ENCODE measurements around the gene PACSIN1. TPM values are rescaled to one million over a fixed set of nuclear protein-coding genes. Genes with fewer than 3 reads are reported as not detected.

Gene PACSIN1
- total and polyA plus RNA-seq, 4 donors, result 0.03 to 0.17 (median 0.15) TPM

GRCh38 chr6:34447386-34447785 lies 18.5 kb upstream of the PACSIN1 start:
- DNase-seq (ENCODE audit: low spot score), result no peak
- H3K27me3 ChIP-seq (ENCODE audit: control insufficient read depth in 4 of 4, insufficient read depth in 4 of 4, low read length in 3 of 4), result no peaks in the 10 kb centered on the region
- TF ChIP-seq TAF1 (conservative IDR thresholded peaks at IDR 0.05) (no peak), NR2F2 (IDR thresholded peaks at IDR 0.05) (no peak)
- WGBS, result 83% methylated on average over 7 of the region's 7 CpGs
- H3K4me3 ChIP-seq (ENCODE audit: low read depth in 1 of 3, low read length in 3 of 3), result no peak overlapping the region
- no peak overlapping the region for H3K9ac ChIP-seq (ENCODE audit: low read depth in 1 of 2, low read length in 2 of 2)
- H3K9me3 ChIP-seq (ENCODE audit: control insufficient read depth in 4 of 4, low read length in 3 of 4), result peaks cover 0 to 3% (median 0%) of the 10 kb centered on the region in 4 donors
- H3K27ac ChIP-seq (ENCODE audit: low read depth in 1 of 2, low read length in 2 of 2), result no peak overlapping the region
- H3K36me3 ChIP-seq (ENCODE audit: control insufficient read depth in 4 of 4, insufficient read depth in 3 of 4, low read depth in 1 of 4, low read length in 3 of 4), result no peaks in the 10 kb centered on the region
- H3K4me1 ChIP-seq (ENCODE audit: control insufficient read depth in 4 of 4, insufficient read depth in 4 of 4, low read length in 3 of 4), result no peaks in the 10 kb centered on the region

- 69% methylated on average over 5 of the region's 5 CpGs for WGBS
- Histone ChIP-seq H3K9ac (ENCODE audit: low read depth in 1 of 2, low read length in 2 of 2) (no peak overlapping the region), H3K36me3 (ENCODE audit: control insufficient read depth in 4 of 4, insufficient read depth in 3 of 4, low read depth in 1 of 4, low read length in 3 of 4) (no peaks in the 10 kb centered on the region), H3K4me1 (ENCODE audit: control insufficient read depth in 4 of 4, insufficient read depth in 4 of 4, low read length in 3 of 4) (no peaks in the 10 kb centered on the region), H3K27ac (ENCODE audit: low read depth in 1 of 2, low read length in 2 of 2) (no peak overlapping the region), H3K4me3 (ENCODE audit: low read depth in 1 of 3, low read length in 3 of 3) (no peak overlapping the region), H3K9me3 (ENCODE audit: control insufficient read depth in 4 of 4, low read length in 3 of 4) (peaks cover 0 to 3% (median 0%) of the 10 kb centered on the region in 4 donors), H3K27me3 (ENCODE audit: control insufficient read depth in 4 of 4, insufficient read depth in 4 of 4, low read length in 3 of 4) (no peaks in the 10 kb centered on the region)
- TF ChIP-seq GABPA (IDR thresholded peaks at IDR 0.05 in 1 of 2, conservative IDR thresholded peaks at IDR 0.05 in 1 of 2), result no peak
- DNase-seq (ENCODE audit: low spot score), result no peak
These were observed 18.0 kb upstream of the PACSIN1 start for GRCh38 chr6:34447910-34448309.

DNA sequence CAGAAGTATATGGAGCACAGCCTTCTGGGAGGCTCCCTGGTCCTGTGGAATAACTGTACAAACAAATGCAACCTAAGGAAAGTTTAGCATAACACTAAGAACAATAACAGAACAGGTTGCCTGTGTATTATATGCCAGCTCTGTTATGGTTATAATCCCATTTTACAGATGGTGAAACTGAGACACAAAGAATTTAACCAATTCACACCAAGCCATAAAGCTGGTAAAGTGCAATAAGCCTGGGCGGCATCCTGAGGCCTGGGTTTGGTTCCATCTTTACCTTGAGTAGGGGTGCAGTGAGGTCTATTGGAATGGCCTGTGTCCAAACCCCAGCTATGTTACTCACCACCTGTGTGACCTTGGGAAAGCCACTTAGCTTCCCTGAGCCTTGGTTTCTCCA lies 14.7 kb upstream of the PACSIN1 start:
- 100% methylated on average over 1 of the region's 1 CpG for WGBS
- H3K27me3 ChIP-seq (ENCODE audit: control insufficient read depth in 4 of 4, insufficient read depth in 4 of 4, low read length in 3 of 4), result no peaks in the 10 kb centered on the region
- no peak for TF ChIP-seq HNF4A (conservative IDR thresholded peaks at IDR 0.05)
- no peak for TF ChIP-seq MAX (IDR thresholded peaks at IDR 0.05)
- TF ChIP-seq TAF1 (conservative IDR thresholded peaks at IDR 0.05), result no peak
- no peak for TF ChIP-seq EGR1 (IDR thresholded peaks at IDR 0.05; ENCODE audit: low read depth in 2 of 2)
- no peak for TF ChIP-seq JUND (IDR thresholded peaks at IDR 0.05)
- no peak for TF ChIP-seq NR2F2 (IDR thresholded peaks at IDR 0.05)
- TF ChIP-seq ZBTB33 (IDR thresholded peaks at IDR 0.05), result no peak
- TF ChIP-seq, protein P1, sequence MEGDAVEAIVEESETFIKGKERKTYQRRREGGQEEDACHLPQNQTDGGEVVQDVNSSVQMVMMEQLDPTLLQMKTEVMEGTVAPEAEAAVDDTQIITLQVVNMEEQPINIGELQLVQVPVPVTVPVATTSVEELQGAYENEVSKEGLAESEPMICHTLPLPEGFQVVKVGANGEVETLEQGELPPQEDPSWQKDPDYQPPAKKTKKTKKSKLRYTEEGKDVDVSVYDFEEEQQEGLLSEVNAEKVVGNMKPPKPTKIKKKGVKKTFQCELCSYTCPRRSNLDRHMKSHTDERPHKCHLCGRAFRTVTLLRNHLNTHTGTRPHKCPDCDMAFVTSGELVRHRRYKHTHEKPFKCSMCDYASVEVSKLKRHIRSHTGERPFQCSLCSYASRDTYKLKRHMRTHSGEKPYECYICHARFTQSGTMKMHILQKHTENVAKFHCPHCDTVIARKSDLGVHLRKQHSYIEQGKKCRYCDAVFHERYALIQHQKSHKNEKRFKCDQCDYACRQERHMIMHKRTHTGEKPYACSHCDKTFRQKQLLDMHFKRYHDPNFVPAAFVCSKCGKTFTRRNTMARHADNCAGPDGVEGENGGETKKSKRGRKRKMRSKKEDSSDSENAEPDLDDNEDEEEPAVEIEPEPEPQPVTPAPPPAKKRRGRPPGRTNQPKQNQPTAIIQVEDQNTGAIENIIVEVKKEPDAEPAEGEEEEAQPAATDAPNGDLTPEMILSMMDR (IDR thresholded peaks at IDR 0.05; ENCODE audit: low read depth, low read length, missing input control), result no peak
- no peak for TF ChIP-seq REST (IDR thresholded peaks at IDR 0.05)
- no peak for TF ChIP-seq RAD21 (IDR thresholded peaks at IDR 0.05)
- TF ChIP-seq GABPA (IDR thresholded peaks at IDR 0.05 in 1 of 2, conservative IDR thresholded peaks at IDR 0.05 in 1 of 2), result no peak
- TF ChIP-seq, protein P2, sequence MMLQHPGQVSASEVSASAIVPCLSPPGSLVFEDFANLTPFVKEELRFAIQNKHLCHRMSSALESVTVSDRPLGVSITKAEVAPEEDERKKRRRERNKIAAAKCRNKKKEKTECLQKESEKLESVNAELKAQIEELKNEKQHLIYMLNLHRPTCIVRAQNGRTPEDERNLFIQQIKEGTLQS (IDR thresholded peaks at IDR 0.05), result no peak
- no peak for TF ChIP-seq HNF4G (IDR thresholded peaks at IDR 0.05)
- no peak for TF ChIP-seq FOXA1 (IDR thresholded peaks at IDR 0.05)
- no peak for TF ChIP-seq SP1 (IDR thresholded peaks at IDR 0.05)
- no peak for TF ChIP-seq YY1 (IDR thresholded peaks at IDR 0.05)
- no peak overlapping the region for H3K9ac ChIP-seq (ENCODE audit: low read depth in 1 of 2, low read length in 2 of 2)
- H3K36me3 ChIP-seq (ENCODE audit: control insufficient read depth in 4 of 4, insufficient read depth in 3 of 4, low read depth in 1 of 4, low read length in 3 of 4), result no peaks in the 10 kb centered on the region
- H3K27ac ChIP-seq (ENCODE audit: low read depth in 1 of 2, low read length in 2 of 2), result no peak overlapping the region
- H3K4me1 ChIP-seq (ENCODE audit: control insufficient read depth in 4 of 4, insufficient read depth in 4 of 4, low read length in 3 of 4), result no peaks in the 10 kb centered on the region
- no peak overlapping the region for H3K4me3 ChIP-seq (ENCODE audit: low read depth in 1 of 3, low read length in 3 of 3)
- no peak for DNase-seq (ENCODE audit: low spot score)
- peaks cover 0 to 3% (median 0%) of the 10 kb centered on the region in 4 donors for H3K9me3 ChIP-seq (ENCODE audit: control insufficient read depth in 4 of 4, low read length in 3 of 4)
